Activated CD8-positive, alpha-beta memory T cell treated with anti-CD3 and anti-CD28 coated beads for 4 hours (primary cell): Measurements from ENCODE around the gene CLPX.
A peak's percentile ranks its signal among the peaks of the same experiment; 100 is the strongest.
"Not testable (repeated sequence)": the region's sequence is repeated elsewhere in the genome, so short reads cannot be mapped to it uniquely, and the experiment has no call there.

ENCODE experiments used
- DNase-seq, 2 donors: peaks; one replicate each; pipeline ENCODE4 v3.0.0-alpha.2; 2020; ENCODE audit warnings: low read depth in 2 of 2

CLPX gene

DNA sequence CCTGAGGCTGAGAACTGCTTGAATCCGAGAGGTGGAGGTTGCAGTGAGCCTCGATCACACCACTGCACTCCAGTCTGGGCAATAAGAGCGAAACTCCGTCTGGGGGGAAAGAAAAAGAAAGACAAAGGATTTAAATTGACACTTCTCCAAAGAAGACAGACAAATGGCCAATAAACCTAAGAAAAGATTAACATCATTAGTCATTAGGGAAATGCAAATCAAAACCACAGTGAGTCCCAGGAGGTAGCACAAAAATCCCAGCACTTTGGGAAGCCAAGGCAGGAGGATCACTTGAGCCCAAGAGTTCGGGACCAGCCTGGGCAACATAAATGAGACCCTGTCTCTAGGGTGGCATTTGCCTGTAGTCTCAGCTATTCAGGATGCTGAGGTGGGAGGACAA is 12.6 kb downstream of the CLPX start:
- DNase-seq: no peak

DNA sequence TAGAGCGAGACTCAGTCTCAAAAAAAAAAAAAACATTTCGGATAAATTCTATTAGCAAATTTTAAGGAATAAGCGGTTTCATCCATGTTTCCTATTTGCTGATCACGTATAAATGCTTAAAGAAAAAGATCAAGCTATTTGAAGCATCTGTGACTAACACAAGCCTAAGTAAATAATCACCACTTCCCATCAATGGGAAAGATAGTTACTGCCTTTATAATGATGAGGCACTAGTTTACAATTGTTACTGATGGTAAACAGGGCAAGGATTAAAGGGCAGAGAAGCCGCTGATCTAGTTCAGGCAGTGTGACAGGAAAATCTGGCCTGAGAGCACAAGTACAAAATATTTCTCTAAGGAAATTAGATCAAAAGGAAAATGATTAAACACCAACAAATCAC is 13.7 kb downstream of the CLPX start:
- no peak for DNase-seq

DNA sequence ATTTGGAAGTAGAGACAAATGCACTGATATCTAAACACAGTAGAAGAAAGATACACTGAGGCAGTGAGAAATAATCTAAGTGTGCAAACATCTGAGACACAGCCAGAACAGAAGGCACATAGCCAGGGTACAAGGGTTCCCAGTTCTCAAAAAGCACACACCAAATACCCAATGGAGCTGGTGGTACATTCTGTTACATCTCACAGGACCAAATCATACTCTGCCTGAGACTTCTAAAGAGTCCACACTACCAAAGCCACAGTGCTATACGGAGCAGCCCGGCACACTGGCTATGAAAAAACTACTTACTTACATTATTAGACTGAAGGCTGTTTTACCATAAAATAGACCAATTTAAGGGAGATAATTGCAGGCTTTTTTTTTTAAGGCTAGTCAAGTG is 19.3 kb downstream of the CLPX start:
- DNase-seq: no peak

DNA sequence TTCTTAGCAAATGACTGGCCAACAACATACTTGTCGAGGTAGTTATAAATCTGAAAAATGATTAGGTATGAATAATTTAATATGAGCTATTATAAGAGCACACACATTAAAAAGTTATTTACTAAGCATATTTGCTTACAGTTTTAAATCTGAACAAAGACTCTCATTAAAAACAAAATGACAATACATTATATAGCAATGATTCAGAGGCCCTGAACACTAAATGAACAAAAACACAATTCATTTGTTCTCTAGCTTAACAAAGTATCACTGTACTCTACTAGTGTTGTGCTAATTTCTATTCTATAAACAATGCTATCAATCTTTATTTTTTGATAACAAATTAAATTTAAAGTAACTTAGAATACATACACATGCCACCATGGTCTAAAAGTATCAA is 21.0 kb downstream of the CLPX start:
- no peak for DNase-seq

DNA sequence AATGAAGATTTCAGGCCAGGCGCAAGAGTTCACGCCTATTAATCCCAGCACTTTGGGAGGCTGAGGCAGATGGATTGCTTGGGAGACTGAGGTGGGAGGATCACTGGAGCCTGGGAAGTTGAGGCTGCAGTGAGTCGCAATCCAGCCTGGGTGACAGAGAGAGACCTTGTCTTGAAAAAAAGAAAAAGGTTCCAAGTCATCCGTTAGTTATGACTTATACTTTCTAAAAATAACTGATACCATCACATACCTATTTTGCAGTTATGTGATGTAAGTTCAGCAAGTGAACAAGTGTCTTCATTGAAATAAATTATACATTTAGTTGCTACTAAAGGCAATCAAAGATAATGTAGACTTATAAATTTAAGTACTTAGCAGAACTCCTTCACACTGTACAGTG is 22.1 kb downstream of the CLPX start:
- DNase-seq: no peak

DNA sequence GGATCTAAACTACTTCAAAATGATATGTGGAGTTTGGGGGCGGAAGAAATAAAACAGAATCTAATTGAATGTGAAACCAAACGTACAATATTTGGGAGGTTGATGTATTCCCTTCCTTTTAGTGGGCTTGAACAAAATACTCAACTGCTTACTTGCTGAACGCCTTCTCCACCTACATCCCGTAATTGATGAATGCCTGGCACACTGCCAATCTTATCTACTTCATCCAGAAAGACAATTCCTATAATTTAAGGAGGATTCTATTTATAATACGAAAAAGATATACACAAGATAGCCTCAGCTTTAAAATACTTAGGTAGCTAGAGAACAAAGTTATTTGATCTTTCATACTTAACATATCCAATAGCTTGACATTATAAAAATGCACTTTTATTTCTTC is 28.4 kb downstream of the CLPX start:
- no peak for DNase-seq

DNA sequence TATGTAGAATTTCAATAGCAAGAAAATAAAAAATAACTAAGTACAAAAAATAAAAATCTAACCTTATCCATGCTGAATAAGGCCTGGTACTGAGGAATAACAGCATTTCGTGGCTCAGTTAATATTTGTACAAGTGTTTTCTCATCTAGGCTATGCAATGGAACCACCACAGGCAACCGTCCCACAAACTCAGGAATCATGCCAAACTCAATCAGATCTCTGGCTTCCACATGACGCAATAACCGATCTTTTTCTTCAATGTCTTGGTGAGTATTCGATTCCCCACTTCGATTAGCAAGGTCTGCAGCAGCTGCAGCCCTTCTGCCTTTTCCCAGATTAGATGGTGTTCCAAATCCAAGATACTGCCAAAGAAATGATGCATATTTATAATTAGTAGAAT is 30.4 kb downstream of the CLPX start:
- DNase-seq: no peak

DNA sequence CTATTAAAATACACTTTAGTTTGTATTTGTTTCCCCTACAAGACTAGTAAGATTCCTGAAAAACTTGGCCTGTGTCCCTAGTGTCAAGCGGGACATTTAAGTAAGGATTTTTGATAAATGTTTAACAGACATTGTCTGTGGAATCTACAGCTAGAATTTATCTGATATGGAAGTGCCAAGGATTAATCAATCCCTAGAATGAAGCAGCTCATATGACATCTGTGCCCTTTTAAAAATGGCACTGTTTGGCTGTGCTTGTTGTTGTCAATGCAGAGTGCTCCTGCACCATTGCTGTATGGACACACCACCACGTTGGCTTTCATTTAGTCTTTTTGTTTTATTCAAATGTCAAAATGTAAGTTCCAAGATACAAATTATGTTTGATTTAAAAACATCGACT is 37.2 kb downstream of the CLPX start:
- no peak for DNase-seq

DNA sequence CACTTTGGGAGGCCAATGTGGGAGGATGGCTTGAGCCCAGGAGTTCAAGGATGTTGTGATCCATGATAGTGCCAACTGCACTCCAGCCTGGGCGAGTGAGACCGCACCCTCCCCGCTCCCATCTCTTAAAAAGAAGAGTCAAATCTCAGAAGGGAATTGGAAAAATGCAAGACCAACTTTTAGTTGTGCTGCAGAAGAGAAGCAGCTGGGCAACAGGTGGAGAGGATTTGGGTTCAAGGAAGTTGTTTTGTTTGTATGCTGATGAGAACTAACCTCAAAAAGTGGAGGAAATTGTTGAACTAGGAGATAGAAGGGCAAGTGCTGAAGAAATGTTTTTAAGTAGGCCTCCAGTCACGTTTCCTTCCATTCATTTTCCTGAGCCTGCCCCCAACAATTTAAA is 38.7 kb downstream of the CLPX start:
- DNase-seq: no peak

DNA sequence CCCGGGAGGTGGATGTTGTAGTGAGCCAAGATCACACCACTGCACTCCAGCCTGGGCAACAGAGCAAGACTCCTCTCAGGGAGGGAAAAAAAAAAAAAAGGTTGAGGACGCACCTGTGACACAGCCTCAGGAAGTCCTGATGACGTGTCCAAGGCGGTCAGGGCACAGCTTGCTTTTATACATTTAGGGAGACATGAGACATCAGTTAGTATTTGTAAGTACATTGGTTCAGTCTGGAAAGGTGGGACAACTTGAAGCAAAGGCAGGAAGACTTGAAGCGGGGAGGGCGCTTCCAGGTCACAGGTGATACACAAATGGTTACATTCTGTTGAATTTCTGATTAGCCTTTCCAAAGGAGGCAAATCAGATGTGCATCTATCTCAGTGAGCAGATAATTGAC is 46.5 kb downstream of the CLPX start:
- not testable (repeated sequence) for DNase-seq

DNA sequence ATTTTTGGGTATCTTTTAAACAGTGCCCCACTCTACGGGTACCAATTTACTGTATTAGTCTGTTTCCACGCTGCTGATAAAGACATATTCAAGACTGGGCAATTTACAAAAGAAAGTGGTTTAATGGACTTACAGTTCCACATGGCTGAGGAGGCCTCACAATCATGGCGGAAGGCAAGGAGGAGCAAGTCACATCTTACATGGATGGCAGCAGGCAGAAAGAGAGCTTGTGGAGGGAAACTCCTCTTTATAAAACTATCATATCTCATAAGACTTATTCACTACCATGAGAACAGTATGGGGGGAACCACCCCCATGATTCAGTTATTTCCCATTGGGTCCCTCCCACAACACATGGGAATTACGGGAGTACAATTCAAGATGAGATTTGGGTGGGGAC is 47.2 kb downstream of the CLPX start:
- not testable (repeated sequence) for DNase-seq

DNA sequence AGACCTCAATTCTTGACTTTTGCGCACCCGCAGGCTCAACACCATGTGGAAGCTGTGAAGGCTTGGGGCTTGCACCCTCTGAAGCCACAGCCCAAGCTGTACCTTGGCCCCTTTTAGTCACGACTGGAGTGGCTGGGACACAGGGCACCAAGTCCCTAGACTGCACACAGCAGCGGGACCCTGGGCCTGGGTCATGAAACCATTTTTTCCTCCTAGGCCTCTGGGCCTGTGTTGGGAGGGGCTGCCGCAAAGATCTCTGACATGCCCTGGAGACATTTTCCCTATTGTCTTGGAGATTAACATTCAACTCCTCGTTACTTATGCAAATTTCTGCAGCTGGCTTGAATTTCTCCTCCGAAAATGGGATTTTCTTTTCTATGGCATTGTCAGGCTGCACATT is 48.1 kb downstream of the CLPX start:
- not testable (repeated sequence) for DNase-seq

DNA sequence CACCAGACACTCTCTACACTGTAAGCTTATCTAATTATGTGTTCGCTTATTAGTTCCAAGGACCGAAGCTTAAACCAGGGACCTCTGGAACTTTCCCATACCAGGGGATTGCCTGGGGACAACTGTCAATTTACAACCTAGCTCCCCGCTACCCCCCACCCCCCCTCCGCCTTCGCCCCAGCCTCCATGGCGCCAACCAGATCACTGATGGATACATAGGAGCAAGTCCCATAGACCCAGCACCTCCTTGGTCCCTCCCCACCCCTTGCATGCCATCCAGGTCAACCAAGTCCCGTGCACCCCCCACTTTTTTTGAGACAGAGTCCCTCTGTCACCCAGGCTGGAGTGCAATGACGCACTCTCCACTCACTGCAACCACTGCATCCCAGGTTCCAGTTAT is 50.6 kb downstream of the CLPX start:
- DNase-seq: no peak

DNA sequence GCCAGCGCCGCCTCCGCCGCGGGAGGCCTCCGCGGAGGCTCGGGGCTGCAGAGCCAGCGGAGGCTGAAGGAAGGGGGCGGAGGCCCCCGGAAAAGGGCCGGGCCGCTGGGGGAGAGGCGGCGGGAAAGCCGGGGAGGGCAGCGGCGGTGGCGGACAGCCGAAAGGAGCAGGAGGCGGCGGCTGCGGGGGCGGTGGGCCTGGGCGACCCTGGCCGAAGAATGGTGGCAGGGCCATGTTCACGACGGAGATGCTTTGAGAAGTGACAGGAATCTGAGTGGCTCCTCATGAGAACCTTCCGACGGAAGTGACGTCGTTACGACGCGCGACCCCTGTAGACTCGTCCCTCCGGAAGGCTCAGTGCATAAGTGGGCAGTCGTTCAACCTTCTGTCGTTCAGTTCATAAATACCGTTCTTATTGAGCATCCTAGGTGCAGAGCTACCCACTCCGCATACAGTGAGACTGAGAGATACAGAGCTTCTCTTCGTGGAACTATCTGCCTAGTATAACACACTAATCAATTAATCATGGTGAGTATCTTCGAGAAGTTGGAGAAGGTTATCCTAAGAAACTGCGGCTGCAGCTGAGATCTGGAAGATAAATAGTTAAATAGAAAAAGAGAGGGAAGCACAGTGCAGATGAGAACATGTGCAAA is 51.5 kb downstream of the CLPX start, which contains the start of gene PDCD7:
TSS of gene PDCD7 (minus strand) at position 261 of the 653 bp plus-strand sequence. CDS start at position 234, 27 bp downstream.
- DNase-seq: peak; percentile 69 to 76

DNA sequence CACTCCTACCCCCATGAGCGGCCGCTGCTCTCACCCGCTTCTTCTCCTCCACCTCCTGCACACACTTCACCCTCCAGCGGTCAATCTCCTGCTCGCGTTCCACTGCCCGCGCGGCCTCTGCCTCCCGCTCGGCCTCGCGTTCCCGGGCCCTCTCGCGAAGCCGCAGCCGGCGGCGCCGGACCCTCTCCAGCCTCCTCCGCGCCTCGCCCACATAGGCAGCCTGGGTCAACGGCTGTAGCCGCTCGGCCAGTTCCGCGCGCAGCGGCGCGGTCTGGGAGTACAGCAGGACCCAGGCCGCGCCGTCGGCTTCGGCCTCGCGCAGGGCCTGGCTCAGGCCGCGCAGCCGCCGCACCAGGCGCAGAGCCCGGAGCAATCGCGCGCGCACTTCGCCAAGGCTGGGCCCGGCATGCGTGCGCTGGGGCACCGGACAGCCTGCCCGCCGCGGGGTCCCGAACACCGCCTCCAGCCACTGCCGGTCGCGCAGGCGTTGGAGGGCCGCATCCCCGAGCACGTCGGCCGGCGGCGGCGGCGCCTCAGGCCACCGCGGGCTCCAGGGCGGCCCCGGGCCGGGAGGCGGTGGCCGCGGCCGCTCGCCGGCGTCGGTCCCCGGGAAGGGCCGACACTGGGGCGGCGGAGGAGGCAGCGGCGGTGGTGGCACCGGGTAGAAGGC is 52.1 kb downstream of the CLPX start:
- no peak for DNase-seq

DNA sequence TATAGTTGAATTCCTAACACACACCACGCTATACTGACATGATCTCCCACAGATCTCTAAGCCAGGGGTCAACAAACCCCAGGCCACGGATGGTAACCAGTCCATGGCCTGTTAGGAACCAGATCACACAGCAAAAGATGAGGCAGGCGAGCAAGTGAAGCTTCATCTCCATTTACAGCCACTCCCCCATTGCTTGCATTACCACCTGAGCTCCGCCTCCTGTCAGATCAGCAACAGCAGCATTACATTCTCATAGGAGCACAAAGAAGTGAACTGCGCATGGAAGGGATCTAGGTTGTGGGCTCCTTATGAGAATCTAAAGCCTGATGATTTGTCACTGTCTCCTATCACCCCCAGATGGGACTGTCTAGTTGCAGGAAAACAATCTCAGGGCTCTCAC is 54.2 kb downstream of the CLPX start:
- no peak for DNase-seq

DNA sequence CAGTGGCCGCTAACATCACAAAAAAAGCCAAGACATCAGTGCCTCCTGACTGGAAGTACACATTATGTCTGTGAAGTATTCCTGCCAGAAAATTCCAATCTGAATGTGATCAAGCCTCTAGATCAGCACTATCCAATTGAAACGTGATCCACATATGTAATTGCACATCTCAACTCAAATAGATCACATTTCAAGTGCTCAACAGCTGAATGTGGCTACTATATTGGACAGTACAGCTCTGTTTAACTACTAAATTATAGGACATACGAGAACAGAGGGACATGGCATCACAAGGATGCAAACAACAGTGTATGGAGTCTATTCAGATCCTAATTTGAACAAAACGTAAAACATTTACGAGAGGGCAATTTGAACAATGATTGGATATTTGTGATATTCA is 69.6 kb downstream of the CLPX start:
- DNase-seq: no peak

DNA sequence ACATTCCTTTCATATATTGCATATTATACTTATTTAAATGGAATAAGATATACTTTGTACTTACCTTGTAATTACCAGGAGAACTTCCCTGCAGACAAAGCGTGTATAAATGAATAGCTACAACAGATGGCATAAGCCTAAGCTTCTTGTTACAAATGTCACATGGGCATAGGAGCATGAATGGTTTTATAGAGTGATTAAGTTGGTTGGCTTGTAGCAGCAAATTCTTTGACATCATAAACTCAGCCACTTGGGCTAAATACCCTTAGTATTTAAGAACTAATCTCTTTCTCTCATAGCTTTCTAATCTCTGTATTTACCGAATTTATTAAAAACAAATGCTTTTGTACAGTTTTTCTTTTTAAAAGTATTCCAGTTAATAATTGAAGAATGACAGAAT is 70.1 kb downstream of the CLPX start, which contains the start of gene UBAP1L:
TSS of gene UBAP1L (minus strand) at position 115 of the 400 bp plus-strand sequence. CDS start 8,985 bp downstream, outside the sequence.
- DNase-seq: no peak

DNA sequence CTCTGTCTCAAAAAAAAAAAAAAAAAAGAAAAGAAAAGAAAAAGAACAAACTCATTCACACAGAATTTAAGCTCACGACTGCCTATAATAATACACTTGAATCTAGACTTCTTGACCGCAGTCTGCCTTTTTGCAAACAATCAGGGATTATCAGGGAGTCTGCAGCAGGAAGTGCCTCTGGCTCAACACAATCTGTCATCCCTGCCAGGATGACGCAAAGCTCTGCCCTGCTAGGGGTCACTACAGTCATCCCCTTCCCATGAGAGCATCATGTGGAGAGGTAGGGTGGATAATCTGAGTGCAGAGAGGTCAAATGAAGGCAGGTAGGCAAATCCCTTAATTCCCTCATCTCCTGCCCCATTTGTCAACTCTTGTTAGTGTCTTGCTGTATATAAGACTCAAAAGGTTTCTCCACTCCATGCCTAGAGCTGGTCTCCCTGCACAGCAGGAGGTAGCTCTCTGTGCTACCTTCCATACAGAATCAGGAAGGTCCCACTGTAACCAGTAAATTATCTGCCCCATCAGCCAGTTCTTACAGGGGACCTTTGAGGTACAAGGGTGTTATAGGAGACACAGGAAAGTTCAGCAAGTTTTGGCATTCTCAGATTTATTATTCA is 74.4 kb downstream of the CLPX start:
- no peak for DNase-seq

DNA sequence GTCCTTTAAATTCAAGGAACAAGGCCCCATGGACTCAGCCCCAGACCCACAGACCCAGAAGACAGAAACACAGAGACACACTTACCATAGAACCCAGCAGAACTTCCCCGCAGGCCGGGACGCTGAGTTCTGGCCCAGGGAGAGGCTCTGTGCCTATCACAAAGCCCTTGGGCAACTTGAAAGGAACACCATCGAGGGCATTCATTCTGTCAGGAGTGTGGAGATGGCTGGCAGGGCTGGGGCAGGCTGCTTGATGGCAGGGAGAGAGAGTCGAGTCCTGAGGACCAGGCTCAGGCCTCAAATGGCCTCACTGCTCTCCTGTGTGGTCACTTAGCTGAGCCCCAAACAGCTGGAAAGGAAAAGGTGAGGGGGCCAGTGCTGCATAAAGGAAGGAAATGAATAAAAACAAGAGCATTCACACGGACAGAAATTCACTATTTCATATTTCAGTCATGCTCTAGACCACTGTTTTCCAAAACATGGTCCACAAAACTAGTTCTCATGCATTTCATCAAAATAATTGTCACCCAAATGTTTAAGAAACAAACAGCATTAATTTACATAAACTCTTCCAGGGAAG is 79.0 kb downstream of the CLPX start:
- no peak for DNase-seq

DNA sequence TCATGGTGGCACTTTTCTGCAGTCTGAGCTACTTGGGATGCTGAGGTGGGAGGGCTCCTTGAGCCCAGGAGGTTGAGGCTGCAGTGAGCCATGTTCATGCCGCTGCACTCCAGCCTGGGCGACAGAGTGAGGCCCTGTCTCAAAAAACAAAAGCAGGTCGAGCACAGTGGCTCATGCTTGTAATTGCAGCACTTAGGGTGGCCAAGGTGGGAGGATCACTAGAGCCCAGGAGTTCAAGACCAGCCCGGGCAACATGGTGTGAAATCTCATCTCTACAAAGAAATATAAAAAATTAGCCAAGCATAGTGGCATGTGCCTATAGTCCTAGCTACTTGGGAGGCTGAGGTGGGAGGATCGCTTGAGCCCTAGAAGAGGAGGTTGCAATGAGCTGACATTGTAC is 80.1 kb downstream of the CLPX start:
- no peak for DNase-seq

DNA sequence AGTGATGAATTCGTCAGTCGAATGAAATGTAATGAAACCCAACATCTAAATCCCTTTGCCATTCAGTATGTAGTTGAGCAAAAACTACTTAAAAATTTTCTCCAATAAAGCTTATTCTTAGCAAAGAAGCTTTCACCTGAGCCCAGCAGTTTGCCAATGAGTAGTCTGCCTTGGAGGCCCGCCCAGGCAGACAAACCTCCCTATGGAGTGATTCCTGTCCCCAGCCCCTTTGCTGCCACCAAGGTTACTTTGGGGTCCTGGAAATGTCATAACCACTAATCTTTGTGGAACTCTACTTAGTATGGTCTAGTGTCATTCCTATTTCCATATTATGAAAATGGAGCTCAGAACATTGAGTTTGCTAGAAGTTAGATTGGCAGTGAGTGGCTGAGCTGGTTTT is 82.2 kb downstream of the CLPX start:
- no peak for DNase-seq
